Stromal cell of bone marrow (primary cell): ENCODE results near the gene CDH13.

Source experiments
- DNase-seq: peaks from one replicate; pipeline ENCODE4 v3.0.0-alpha.2; 2012; ENCODE audit warnings: low read depth

The CDH13 gene

DNA sequence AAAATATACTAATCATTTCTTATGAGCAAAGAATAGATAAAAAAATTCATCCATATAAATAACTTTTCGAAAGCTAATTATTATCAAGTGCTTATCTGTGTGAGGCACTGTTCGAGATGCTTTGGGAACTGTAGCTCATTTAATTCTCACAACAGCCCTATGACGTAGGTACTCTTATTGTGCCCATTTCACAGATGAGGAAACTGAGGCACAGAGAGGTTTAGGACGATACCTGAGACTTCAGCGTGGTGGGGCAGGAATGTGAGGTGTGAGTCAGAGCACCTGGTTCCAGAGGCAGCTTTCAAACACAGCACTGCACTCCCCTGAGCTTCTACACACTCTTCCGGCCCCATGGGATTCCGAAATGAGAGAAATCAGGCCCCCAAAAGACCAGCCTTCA is 995.2 kb downstream of the CDH13 start:
- no peak for DNase-seq

- no peak for DNase-seq
Measured at GRCh38 chr16:83623091-83623730, 996.4 kb downstream of the CDH13 start.

- DNase-seq = no peak
Measured at GRCh38 chr16:83623892-83624291, 997.1 kb downstream of the CDH13 start.

GRCh38 chr16:83624429-83625120 is 997.8 kb downstream of the CDH13 start:
- no peak for DNase-seq

DNA sequence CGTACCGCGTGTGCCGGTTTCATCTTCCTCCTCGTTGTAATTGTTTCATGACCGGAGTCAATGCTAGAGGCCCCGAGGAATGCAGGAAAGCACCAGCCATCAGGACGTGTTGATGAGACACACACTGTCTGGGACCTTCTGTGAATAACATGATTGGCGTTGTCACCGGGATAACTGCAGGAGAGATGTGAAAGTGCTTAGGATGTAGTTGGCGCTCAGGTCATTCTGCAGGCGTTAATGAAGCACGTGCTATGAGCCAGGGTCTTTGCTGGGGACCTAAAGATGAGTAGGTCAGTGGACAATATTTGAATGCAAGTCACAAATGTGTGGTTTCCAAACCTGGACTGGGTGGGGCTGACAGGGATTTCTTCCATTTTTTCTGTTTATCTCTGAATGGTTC is 999.4 kb downstream of the CDH13 start:
- DNase-seq = no peak

- DNase-seq = no peak
Measured at GRCh38 chr16:83626676-83627075, 999.9 kb downstream of the CDH13 start.

DNA sequence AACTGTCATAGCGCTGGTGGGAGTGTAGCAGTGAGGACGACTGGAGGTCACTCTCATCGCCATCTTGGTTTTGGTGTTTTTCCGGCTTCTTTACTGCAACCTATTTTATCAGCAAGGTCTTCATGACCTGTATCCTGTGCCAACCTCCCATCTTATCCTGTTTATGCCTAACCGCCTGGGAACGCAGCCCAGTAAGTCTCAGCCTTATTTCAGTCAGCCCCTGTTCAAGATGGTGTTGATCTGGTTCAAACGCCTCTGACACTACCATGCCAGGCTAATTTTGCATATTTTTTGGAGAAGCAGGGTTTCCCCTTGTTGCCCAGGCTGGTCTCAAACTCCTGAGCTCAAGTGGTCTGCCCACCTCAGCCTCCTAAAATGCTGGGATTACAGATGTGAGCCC is 1001.2 kb downstream of the CDH13 start:
- DNase-seq = no peak

- DNase-seq = no peak
Measured at GRCh38 chr16:83629426-83629825, 1002.7 kb downstream of the CDH13 start.

GRCh38 chr16:83629836-83630235 is 1003.1 kb downstream of the CDH13 start:
- DNase-seq = no peak

- no peak for DNase-seq
Measured at GRCh38 chr16:83630979-83631378, 1004.2 kb downstream of the CDH13 start.

DNA sequence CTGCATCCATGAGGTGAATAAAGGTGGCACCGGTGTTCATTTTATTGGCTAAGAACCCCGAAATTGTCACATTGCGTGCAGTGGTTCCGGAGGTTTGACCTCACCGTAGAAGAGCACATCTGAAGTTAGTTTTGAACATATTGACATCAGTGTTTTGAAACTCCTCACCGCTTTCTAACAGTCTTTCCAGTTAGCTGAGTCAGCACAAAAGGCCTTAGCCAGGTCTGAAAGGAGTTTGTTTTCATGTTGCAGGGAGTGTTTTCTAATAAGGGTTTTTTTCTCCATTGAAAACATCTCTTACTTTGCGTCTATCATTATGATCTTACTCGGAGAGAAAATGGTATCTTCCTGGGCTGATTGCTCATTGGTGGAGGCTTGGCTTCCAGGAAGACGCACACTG is 1006.5 kb downstream of the CDH13 start:
- no peak for DNase-seq

DNA sequence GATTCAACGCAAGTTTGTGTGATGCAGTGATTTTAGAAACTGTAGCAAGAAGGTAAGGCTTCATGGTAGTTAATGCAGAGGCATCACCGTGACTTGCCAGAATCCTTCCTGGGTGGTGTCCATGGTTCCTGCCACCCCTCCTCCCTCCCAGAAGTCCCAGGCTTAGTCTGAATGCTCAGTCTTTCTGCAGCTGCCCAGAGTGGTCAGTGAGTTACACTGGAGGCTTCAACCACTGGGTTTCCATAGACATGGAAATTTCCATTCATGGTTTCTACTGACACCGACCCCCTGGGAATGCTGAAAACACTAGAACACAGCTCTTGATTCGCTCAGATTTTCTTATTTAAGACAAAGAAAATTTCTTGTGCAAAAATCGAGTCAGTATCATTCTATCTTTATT is 1021.6 kb downstream of the CDH13 start:
- no peak for DNase-seq

GRCh38 chr16:83651871-83652270 is 1025.1 kb downstream of the CDH13 start:
- DNase-seq = no peak

- DNase-seq = no peak
Measured at GRCh38 chr16:83652943-83653342, 1026.2 kb downstream of the CDH13 start.

DNA sequence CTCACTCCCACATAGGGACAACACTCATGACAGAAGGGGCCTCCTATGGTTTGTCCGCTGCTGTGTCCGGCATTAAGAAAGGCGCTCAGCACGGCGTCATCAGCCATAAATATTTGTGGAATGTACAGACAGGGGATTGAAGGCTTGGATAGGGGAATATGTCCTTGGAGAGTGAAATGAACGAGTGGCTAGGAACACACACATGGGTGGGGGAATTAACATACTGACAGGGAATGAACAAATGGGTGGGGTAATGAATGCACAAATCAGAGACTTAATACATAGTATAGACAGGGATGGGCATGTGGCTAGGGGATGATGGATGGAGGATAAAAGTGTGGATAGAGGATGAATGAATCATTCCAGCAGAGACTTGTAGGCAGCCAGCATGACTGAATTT is 1027.0 kb downstream of the CDH13 start:
- no peak for DNase-seq

DNA sequence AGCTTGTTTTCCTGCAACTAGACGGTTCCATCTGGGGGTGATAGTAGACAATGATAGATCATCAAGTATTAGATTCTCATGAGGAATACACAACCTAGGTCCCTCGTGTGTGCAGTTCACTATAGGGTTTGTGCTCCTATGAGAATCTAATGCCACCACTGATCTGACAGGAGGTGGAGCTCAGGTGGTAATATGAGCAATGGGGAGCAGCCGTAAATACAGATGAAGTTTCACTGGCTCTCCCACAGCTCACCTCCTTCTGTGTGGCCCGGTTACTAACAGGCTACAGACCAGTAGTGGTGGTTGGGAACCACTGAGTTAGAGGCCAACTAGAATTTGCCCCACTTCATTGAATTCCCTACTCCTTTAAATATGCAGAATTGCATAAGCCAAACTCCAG is 1033.5 kb downstream of the CDH13 start:
- no peak for DNase-seq

DNA sequence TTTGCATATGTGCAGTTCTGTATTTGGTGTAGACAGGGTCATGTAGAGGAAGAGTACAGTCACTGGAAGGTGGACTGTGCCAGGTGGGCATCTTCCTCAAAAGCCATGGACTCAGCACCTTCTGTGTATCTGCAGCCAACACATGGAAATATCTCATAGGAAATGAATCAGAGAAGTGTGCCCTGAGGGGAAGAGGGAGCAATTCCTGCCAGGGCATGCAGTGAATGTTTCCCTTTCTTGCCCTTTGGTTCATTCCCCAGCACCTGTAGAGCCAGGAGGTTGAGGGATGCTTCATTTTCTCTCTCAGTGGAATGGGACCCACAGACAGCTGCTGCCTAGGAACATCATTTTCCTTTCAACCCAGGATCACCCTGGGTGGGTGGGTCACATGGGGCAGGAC is 1034.9 kb downstream of the CDH13 start:
- DNase-seq = no peak

DNA sequence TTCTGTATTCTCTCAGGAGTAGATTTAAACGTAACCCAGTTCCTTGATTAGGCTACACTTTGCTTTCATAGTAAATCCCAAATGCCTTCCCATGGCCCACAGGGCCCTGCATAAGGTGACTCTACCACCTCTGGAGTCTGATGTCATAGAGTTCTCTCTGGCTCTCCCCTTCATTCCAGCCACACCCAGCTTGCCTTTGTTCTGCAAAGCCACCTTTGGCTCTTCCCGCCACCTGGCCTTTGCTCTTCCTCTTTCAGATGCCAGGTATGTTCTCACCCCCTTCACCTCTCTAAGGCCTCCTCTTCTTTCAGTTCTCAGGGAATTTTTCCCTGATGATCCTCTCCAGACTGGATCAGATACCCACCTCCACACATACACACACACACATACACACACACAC is 1039.7 kb downstream of the CDH13 start:
- DNase-seq = no peak

DNA sequence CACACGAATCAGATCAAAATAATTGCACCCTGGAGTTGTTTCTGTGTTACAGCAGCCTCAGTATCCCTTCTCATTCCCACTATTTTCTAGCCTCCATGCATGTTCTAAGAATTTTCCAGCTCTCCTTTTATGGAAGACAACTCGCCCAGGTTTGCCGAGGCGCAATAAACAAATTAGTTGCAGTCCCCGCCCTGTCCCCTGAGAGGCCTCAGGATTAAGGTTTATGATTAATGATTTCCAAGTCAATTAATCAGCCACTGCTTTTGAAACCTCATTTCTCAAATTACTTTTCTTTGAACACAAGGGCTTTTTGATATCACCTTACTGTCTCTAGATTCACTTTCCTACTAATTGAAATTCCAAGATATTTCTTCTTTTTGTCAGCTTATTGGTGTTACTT is 1042.7 kb downstream of the CDH13 start:
- no peak for DNase-seq

DNA sequence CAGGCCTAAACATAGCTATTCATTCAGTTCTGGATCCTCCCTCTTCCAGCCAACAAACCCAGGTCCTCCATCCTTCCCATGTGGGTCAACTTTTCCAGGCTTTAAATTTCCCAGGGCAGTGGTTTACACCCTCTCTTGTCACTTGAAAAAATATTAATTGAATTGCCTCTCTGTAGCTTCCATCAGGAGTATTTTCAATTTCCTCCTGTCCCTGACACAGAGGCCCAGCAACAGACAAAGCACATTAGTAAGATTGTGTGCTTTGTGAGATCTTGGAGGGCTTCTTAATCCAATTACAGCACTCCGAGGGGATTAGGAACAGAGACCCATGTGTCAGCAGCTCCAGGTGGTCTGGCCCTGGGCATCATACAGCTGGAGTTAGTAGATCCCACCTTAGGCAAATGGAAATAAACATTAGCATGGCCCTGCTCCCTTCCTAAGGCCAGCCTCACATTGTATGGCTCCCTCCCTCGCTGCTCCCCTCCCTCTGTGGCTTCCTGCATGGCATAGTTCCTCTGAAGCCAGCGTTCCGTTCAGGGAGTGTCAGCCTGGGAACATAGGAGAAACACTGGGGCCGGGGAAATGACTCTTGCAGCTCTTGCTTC is 1048.3 kb downstream of the CDH13 start:
- DNase-seq = no peak

DNA sequence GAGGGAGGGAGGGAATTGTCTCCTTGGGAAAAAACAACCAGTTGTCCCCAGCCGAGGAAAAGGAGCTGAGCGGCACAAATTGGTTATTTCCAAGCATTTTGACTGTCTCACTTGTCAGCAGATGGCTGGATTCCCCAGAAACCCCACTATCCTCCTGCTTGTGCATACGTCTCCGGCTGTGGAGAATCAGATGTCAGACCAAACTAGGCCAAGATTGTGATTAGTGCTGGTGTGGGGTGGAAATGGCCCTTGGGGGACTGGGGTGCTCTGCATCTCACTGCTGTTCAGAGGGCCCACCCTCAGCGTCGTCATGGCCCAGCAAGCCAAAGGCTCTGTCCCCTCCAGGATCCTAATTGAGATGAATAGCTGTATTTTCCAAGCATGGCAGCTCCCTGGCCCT is 1049.3 kb downstream of the CDH13 start:
- no peak for DNase-seq

GRCh38 chr16:83680980-83681379 is 1054.2 kb downstream of the CDH13 start:
- no peak for DNase-seq

DNA sequence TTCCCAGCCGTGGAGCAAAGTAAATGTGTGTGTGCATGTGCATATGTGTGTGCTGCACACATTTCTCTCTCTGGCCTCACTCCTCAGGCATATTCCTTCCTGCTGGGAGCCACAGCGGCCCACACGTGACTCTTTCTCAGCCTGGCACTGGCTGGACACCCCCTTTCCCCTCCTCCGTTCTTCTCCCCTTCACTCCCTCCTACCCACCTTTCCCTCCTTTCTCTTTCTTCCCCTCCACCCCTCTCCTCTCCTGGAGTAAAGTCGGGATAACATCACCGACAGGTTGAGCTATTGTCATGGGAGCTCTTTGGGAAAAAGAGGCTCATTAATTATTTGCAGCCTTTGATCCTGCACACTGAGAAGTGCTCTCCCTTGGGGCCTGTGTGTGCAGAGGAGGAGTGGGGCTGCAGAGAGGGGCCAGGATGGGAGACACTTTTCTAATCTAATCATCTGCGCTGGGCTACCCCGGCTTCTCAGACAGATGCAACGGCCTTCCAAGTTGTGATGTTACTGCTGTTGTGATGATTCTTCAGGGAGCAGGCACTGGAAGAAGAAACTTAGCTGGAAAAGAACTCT is 1054.7 kb downstream of the CDH13 start:
- no peak for DNase-seq
